Vagina (tissue), 2 donors: ENCODE results near the gene OGDH. TPM values are rescaled to one million over a fixed set of nuclear protein-coding genes. Genes with fewer than 3 reads are reported as not detected.

Source experiments
- DNase-seq, 2 donors: peaks; one replicate each; pipeline ENCODE4 v3.0.0-alpha.2; 2017; ENCODE audit errors: extremely low spot score in 2 of 2
- H3K27ac ChIP-seq: fragments of 200-600 bp; sonication (generic); one replicate; pipeline ENCODE4 v1.5.1; 2019
- H3K27me3 ChIP-seq: fragments of 200-600 bp; sonication (generic); one replicate; pipeline ENCODE4 v1.5.1; 2019
- H3K36me3 ChIP-seq, 2 donors: fragments of 200-600 bp; sonication (generic); one replicate each; pipeline ENCODE4 v1.5.1; 2017 to 2019
- H3K4me1 ChIP-seq: fragments of 200-600 bp; sonication (generic); one replicate; pipeline ENCODE4 v1.5.1; 2019
- H3K4me3 ChIP-seq, 2 donors: fragments of 200-600 bp; sonication (generic); 1 replicate in 1 of 2; 2 replicates in 1 of 2; pipeline ENCODE4 v1.5.1; 2016 to 2019
- H3K9me3 ChIP-seq: fragments of 200-600 bp; sonication (generic); one replicate; pipeline ENCODE4 v1.5.1; 2019
- POLR2A ChIP-seq, 2 donors: fragments of 450-650 bp; IDR thresholded peaks; one replicate each; pipeline ENCODE4 v1.6.1; 2017; ENCODE audit warnings: antibody characterized with exemption in 2 of 2, mild to moderate bottlenecking in 2 of 2, moderate library complexity in 2 of 2
- POLR2AphosphoS5 ChIP-seq, 2 donors: sonication (generic); formaldehyde crosslinking; IDR thresholded peaks; one replicate each; pipeline ENCODE4 v1.9.0; 2017; ENCODE audit warnings: antibody characterized with exemption in 2 of 2, mild to moderate bottlenecking in 2 of 2, low read depth in 1 of 2; ENCODE audit not compliant: insufficient read depth in 1 of 2
- intact Hi-C: fragments of 100-400 bp; cut with DNase I; formaldehyde crosslinking; loops from one replicate; pipeline ENCODE4 v1.15.1; 2023
- total RNA-seq: library from RNA; depleted of rRNA; stranded (reverse); fragments of >200 nt; gene quantifications from one replicate; pipeline ENCODE4 v1.2.3, GENCODE V29; 2016
- TF ChIP-seq, protein P1 (sequence below), 3 experiments: fragments of 450-650 bp in 2 of 3; fragments of 200-600 bp in 1 of 3; sonication (generic) in 1 of 3; IDR thresholded peaks; one replicate each; pipeline ENCODE4 v1.5.1; 2017 to 2019; ENCODE audit warnings: antibody characterized with exemption in 3 of 3, mild to moderate bottlenecking in 2 of 3, moderate library complexity in 2 of 3

OGDH gene
- total RNA-seq, 1 donor from 2014 or later: 80.0 TPM

DNA sequence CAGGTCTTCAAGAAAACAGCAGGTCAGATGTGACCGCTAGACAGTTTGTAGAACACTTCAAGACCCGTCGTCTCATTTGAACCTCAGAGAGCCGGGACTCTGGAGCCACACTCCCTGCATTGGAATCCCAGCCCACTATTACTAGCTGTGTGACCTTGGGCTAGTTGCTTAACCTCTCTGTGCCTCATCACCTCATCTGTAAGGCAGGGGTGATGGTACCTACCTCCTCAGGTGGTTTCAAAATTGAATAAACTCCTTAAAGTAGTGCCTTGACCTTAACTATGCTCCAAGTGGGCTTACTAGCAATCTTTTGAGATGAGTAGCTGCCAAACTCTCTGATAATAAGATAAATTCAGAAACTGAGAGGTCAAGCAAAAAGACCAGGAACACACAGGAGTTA lies 43.8 kb downstream of the OGDH start:
- intact Hi-C loops: no loop called here
- Histone ChIP-seq H3K27ac (no peak overlapping the region), H3K4me3 (no peak overlapping the region), H3K36me3 (peaks cover 0 to 42% of the 10 kb centered on the region in 2 donors), H3K9me3 (no peaks in the 10 kb centered on the region), H3K4me1 (no peaks in the 10 kb centered on the region), H3K27me3 (no peaks in the 10 kb centered on the region)
- TF ChIP-seq POLR2A (IDR thresholded peaks at IDR 0.05) (no peak), POLR2AphosphoS5 (IDR thresholded peaks at IDR 0.05; ENCODE audit: insufficient read depth in 1 of 2, low read depth in 1 of 2) (no peak)
- TF ChIP-seq, protein P1, sequence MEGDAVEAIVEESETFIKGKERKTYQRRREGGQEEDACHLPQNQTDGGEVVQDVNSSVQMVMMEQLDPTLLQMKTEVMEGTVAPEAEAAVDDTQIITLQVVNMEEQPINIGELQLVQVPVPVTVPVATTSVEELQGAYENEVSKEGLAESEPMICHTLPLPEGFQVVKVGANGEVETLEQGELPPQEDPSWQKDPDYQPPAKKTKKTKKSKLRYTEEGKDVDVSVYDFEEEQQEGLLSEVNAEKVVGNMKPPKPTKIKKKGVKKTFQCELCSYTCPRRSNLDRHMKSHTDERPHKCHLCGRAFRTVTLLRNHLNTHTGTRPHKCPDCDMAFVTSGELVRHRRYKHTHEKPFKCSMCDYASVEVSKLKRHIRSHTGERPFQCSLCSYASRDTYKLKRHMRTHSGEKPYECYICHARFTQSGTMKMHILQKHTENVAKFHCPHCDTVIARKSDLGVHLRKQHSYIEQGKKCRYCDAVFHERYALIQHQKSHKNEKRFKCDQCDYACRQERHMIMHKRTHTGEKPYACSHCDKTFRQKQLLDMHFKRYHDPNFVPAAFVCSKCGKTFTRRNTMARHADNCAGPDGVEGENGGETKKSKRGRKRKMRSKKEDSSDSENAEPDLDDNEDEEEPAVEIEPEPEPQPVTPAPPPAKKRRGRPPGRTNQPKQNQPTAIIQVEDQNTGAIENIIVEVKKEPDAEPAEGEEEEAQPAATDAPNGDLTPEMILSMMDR (IDR thresholded peaks at IDR 0.05): no peak
- no peak for DNase-seq

DNA sequence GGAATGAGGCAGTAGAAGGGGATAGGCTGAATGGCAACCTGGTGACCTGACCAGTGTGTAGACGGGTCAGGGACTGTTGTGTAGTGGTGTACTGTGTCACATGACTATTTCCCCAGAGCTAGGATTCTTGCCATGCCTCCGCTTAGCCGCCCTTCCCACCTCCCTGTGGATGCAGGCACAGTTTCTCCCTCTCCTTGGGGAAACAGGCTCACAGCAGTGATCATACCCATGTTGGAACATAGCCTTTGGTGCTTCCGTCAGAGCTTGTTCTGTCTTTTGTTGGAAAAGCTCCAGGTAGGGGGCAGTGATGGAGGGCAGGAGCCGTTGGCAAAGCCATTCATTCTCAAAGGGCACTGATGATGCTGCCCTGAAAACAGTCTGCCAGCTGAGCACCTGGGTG lies 44.3 kb downstream of the OGDH start:
- TF ChIP-seq POLR2AphosphoS5 (IDR thresholded peaks at IDR 0.05; ENCODE audit: insufficient read depth in 1 of 2, low read depth in 1 of 2) (no peak), POLR2A (IDR thresholded peaks at IDR 0.05) (no peak)
- TF ChIP-seq, protein P1 (IDR thresholded peaks at IDR 0.05): no peak
- Histone ChIP-seq H3K9me3 (no peaks in the 10 kb centered on the region), H3K27me3 (no peaks in the 10 kb centered on the region), H3K4me3 (no peak overlapping the region), H3K27ac (no peak overlapping the region), H3K36me3 (peaks cover 0 to 42% of the 10 kb centered on the region in 2 donors), H3K4me1 (no peaks in the 10 kb centered on the region)
- intact Hi-C loops: no loop called here
- no peak for DNase-seq

DNA sequence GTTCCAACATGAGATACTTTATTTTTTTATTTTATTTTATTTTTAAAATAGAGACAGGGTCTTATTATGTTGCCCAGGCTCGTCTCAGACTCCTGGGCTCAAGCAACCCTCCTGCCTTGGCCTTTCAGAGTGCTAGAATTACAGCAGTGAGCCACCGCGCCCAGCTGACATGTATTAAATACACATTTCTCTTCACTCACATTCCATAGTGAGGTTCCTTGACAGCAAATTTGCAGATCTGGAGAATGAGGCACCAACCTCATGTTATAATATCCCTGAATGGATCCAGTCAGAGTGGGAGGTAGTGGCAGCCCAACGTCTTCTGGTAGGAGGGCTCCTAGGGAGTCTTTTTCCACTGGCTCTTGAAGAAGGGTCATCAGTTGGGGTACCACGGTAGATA lies 46.1 kb downstream of the OGDH start:
- intact Hi-C loops: no loop called here
- no peaks in the 10 kb centered on the region for H3K9me3 ChIP-seq
- no peaks in the 10 kb centered on the region for H3K4me1 ChIP-seq
- H3K36me3 ChIP-seq: peaks cover 0 to 51% of the 10 kb centered on the region in 2 donors
- H3K27me3 ChIP-seq: no peaks in the 10 kb centered on the region
- no peak overlapping the region for H3K27ac ChIP-seq
- no peak for TF ChIP-seq POLR2AphosphoS5 (IDR thresholded peaks at IDR 0.05; ENCODE audit: insufficient read depth in 1 of 2, low read depth in 1 of 2)
- TF ChIP-seq, protein P1 (IDR thresholded peaks at IDR 0.05): no peak
- no peak for TF ChIP-seq POLR2A (IDR thresholded peaks at IDR 0.05)
- no peak for DNase-seq
- no peak overlapping the region for H3K4me3 ChIP-seq

DNA sequence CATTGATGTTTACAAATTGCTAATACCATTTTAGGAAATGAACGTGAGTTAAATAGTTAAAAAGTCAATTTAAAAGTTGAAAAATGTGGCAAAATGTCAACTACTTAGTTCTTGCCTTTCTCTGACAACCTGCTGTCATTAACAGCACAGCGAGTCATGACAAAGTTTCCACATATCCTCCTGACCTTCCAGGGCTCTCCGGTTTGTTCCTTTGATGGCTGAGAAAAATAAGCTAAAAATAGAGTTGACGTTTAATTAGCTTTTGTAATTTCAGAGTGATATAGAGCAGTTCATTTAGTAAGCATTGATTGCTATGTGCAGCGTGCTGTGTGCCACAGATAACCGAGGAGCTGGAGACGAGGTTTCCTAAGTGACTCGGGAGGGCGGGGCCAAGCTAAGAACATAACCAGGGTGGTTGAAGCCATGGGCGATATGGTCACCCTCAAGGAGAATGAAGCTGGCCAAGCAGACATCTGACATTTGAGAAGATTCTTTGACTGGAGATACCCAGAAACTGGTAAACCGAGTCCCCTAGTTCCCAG lies 47.9 kb downstream of the OGDH start:
- Histone ChIP-seq H3K4me1 (no peaks in the 10 kb centered on the region), H3K36me3 (peaks cover 0 to 44% of the 10 kb centered on the region in 2 donors)

DNA sequence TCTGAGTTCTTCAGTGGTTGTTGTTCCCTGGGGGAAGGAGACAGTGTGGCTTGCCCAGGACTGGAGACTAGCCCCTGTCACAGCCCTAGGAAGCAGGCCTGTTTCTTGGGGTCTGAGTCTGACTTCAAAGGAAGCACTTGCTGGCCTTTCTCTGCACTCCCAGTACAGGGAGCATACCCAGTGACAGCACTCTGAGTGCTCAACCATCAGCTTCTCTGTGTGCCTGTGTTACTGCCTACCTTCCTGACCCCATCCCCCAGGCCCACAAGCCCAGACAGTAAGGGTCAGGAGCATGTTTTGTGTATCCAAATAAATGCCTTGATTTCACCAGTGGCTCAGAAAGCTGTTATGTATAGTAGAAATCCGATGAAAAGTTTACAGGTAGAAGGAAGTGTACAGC lies 48.9 kb downstream of the OGDH start:
- no peak for DNase-seq
- H3K4me3 ChIP-seq: no peak overlapping the region
- no peaks in the 10 kb centered on the region for H3K4me1 ChIP-seq
- intact Hi-C loops: no loop called here
- TF ChIP-seq, protein P1 (IDR thresholded peaks at IDR 0.05): no peak
- TF ChIP-seq POLR2AphosphoS5 (IDR thresholded peaks at IDR 0.05; ENCODE audit: insufficient read depth in 1 of 2, low read depth in 1 of 2): no peak
- TF ChIP-seq POLR2A (IDR thresholded peaks at IDR 0.05): no peak
- peaks cover 0 to 44% of the 10 kb centered on the region in 2 donors for H3K36me3 ChIP-seq
- no peaks in the 10 kb centered on the region for H3K9me3 ChIP-seq
- no peaks in the 10 kb centered on the region for H3K27me3 ChIP-seq
- no peak overlapping the region for H3K27ac ChIP-seq

More for the DNA sequence above, 47.9 kb downstream of the OGDH start:
- no peak for TF ChIP-seq POLR2AphosphoS5 (IDR thresholded peaks at IDR 0.05; ENCODE audit: insufficient read depth in 1 of 2, low read depth in 1 of 2)
- TF ChIP-seq, protein P1 (IDR thresholded peaks at IDR 0.05): no peak
- TF ChIP-seq POLR2A (IDR thresholded peaks at IDR 0.05): no peak
- intact Hi-C loops: no loop called here
- no peaks in the 10 kb centered on the region for H3K9me3 ChIP-seq
- no peak overlapping the region for H3K4me3 ChIP-seq
- no peak overlapping the region for H3K27ac ChIP-seq
- H3K27me3 ChIP-seq: no peaks in the 10 kb centered on the region
- no peak for DNase-seq
